Pancreas (tissue), 10 donors: ENCODE results near the gene SDK1. TPM values are rescaled to one million over a fixed set of nuclear protein-coding genes. Genes with fewer than 3 reads are reported as not detected.

Experiments
- ATAC-seq, 4 donors: fragments of 200-7000 bp; cut with Tn5 transposase; one replicate each; pipeline versions ENCODE4 v1.8.0 to v1.9.1; 2020; ENCODE audit warnings: mild to moderate bottlenecking in 4 of 4, moderate library complexity in 4 of 4
- DNase-seq, 6 donors: peaks; one replicate each; pipeline ENCODE4 v3.0.0-alpha.2; 2020
- FAIRE-seq: peaks from 2 replicates; lab custom pipeline; 2012; peaks lifted over from hg19 to GRCh38; lab: Jason Lieb, UNC
- H3K27ac ChIP-seq, 4 donors: fragments of 200-600 bp; sonication (generic); 1 replicate in 3 of 4; 2 replicates in 1 of 4; pipeline versions ENCODE4 v1.5.0 to v1.8.0; 2020
- H3K27me3 ChIP-seq, 4 donors: fragments of 200-600 bp; one replicate each; pipeline ENCODE4 v1.8.0; 2021
- H3K36me3 ChIP-seq, 3 donors: fragments of 200-600 bp; sonication (generic) in 1 of 3; one replicate each; pipeline versions ENCODE4 v1.5.0 to v1.8.0; 2020 to 2021
- H3K4me1 ChIP-seq, 3 donors: fragments of 200-600 bp; one replicate each; pipeline ENCODE4 v1.8.0; 2021
- H3K4me3 ChIP-seq, 4 donors: fragments of 200-600 bp; sonication (generic) in 2 of 4; one replicate each; pipeline versions ENCODE4 v1.5.0 to v1.8.0; 2020 to 2021
- H3K9me3 ChIP-seq, 4 donors: fragments of 200-600 bp; one replicate each; pipeline ENCODE4 v1.8.0; 2021
- CTCF ChIP-seq, 4 donors: fragments of 200-600 bp; sonication (generic) in 3 of 4; IDR thresholded peaks; one replicate each; pipeline versions ENCODE4 v1.5.0 to v1.8.0; 2021; ENCODE audit warnings: antibody characterized with exemption in 4 of 4
- whole genome bisulfite sequencing, 2 donors: extraction: QIAGEN DNeasy Blood & Tissue Kit; methylation state at CpG; one replicate each; pipeline ENCODE4 v1.1.7; 2013; 5-methylcytosine and 5-hydroxymethylcytosine counted together
- intact Hi-C, 3 donors: fragments of 100-400 bp; cut with DNase I; formaldehyde crosslinking; loops; one replicate each; pipeline versions ENCODE4 v1.11.1 to v1.14.2; 2022
- polyA plus RNA-seq, 2 donors: library from polyadenylated mRNA; stranded (reverse); fragments of 200-250 nt; gene quantifications; one replicate each; pipeline ENCODE4 v1.2.3, GENCODE V29; 2013
- total RNA-seq, 6 donors: library from RNA; stranded (reverse); fragmentation: NEBNext Ultra II Directional in 4 of 6; extraction: Animal tissue kit (Norgen Biotek cat#: 25700) in 4 of 6; gene quantifications; one replicate each; pipeline versions ENCODE4 v1.2.1 to v1.2.4, GENCODE V29; 2021 to 2023
- donor health status: healthy with polysubstance abuse.
- donor health status: DM: no; HTN: no; CAD: no; lungs with moderate emphysema.
- donor health status: DM: no; HTN: no; CAD: no.
- donor health status: control.
- donor health status: control.
- donor health status: Bipolar disorder and iron deficiency.
- donor health status: DM: yes; HTN: yes; CAD: no.
- donor health status: DM: no; HTN: no; CAD: no.
- donor health status: DM: no; HTN: no; CAD: no.
- donor health status: DM: yes; HTN: yes; CAD: no.

The SDK1 gene
- total and polyA plus RNA-seq, 8 donors: 10.8 to 30.8 (median 19.8) TPM

GRCh38 chr7:4245135-4245865 lies 944.2 kb downstream of the SDK1 start:
- Histone ChIP-seq H3K36me3 (peaks cover 0 to 4% (median 0%) of the 10 kb centered on the region in 3 donors), H3K4me3 (no peak overlapping the region), H3K27me3 (no peaks in the 10 kb centered on the region), H3K27ac (no peak overlapping the region), H3K9me3 (no peaks in the 10 kb centered on the region), H3K4me1 (no peaks in the 10 kb centered on the region)
- no peak for DNase-seq
- ATAC-seq: no peak
- 97% methylated on average over 19 of the region's 19 CpGs for WGBS, 2 donors
- no peak for TF ChIP-seq CTCF (IDR thresholded peaks at IDR 0.05)
- intact Hi-C loops: no loop called here
- no peak for FAIRE-seq

GRCh38 chr7:4245866-4246470 lies 944.9 kb downstream of the SDK1 start:
- intact Hi-C loops: no loop called here
- 91 to 94% methylated on average over 12 of the region's 12 CpGs for WGBS, 2 donors
- ATAC-seq (no peak), DNase-seq (no peak), FAIRE-seq (no peak)
- Histone ChIP-seq H3K9me3 (no peaks in the 10 kb centered on the region), H3K36me3 (peaks cover 0 to 4% (median 0%) of the 10 kb centered on the region in 3 donors), H3K4me3 (no peak overlapping the region), H3K27ac (no peak overlapping the region), H3K4me1 (no peaks in the 10 kb centered on the region), H3K27me3 (no peaks in the 10 kb centered on the region)
- no peak for TF ChIP-seq CTCF (IDR thresholded peaks at IDR 0.05)

- peaks cover 0 to 4% (median 0%) of the 10 kb centered on the region in 3 donors for H3K36me3 ChIP-seq
- H3K4me3 ChIP-seq: no peak overlapping the region
- ATAC-seq: no peak
- 87 to 91% methylated on average over 11 of the region's 11 CpGs for WGBS, 2 donors
- TF ChIP-seq CTCF (IDR thresholded peaks at IDR 0.05): no peak
- no peaks in the 10 kb centered on the region for H3K9me3 ChIP-seq
- intact Hi-C loops: no loop called here
- DNase-seq: no peak
- no peaks in the 10 kb centered on the region for H3K4me1 ChIP-seq
- H3K27me3 ChIP-seq: no peaks in the 10 kb centered on the region
- no peak for FAIRE-seq
- H3K27ac ChIP-seq: no peak overlapping the region
Observed at GRCh38 chr7:4246536-4246935, 945.5 kb downstream of the SDK1 start.

DNA sequence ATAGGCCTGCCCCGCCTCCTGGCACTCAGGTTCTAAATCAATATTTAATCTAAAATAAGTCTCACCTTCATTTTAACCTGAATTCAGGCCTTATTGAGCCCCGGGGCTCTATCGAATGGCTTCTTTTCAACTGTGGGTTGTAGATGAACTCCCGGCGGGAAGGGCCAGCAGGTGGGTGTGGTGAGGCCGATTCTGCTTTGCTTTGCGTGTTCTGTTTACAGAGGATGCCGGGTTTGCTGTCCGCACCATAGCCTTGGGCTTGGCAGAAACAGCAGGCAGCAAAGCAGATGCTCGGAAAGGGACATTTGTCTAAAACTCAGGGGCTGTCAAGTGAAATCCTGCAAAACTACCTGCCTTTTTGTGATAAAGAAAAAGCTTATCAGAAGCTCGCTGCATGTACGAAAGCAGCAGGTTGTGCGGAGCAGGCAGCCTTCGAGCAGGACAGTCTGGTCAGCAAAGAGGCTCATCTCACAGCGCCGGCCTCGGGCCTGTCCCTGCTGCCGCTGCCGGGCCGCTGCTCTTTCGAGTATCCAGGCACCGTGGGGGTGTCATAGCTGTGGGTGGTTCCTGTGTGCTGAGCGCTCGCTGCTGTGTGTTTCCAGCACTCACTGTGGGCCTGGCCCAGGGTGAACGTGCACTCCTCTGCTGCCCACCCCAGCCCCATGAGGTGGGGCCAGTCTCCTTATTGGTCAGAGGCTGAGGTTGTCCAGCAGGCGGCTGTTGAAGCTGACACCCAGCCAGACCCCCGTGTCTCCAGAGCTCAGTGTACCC lies 946.2 kb downstream of the SDK1 start:
- intact Hi-C loops: no loop called here
- no peaks in the 10 kb centered on the region for H3K4me1 ChIP-seq
- DNase-seq: peak in 1 of 6 donors; percentile 44
- ATAC-seq: peak in 2 of 4 donors; percentile 48 to 65
- H3K27ac ChIP-seq: no peak overlapping the region
- WGBS, 2 donors: 79 to 82% methylated on average over 27 of the region's 27 CpGs
- no peak overlapping the region for H3K4me3 ChIP-seq
- TF ChIP-seq CTCF (IDR thresholded peaks at IDR 0.05): no peak
- H3K36me3 ChIP-seq: peaks cover 0 to 4% (median 0%) of the 10 kb centered on the region in 3 donors
- no peaks in the 10 kb centered on the region for H3K27me3 ChIP-seq
- H3K9me3 ChIP-seq: no peaks in the 10 kb centered on the region
- FAIRE-seq: no peak
